Activated CD8-positive, alpha-beta memory T cell treated with anti-CD3 and anti-CD28 coated beads for 24 hours (primary cell): ENCODE data around the gene LLGL2.

Experiments used
- DNase-seq: peaks from one replicate; pipeline ENCODE4 v3.0.0-alpha.2; 2020

LLGL2 gene

GRCh38 chr17:75616521-75617122 is 91.1 kb downstream of the LLGL2 start:
- no peak for DNase-seq

DNA sequence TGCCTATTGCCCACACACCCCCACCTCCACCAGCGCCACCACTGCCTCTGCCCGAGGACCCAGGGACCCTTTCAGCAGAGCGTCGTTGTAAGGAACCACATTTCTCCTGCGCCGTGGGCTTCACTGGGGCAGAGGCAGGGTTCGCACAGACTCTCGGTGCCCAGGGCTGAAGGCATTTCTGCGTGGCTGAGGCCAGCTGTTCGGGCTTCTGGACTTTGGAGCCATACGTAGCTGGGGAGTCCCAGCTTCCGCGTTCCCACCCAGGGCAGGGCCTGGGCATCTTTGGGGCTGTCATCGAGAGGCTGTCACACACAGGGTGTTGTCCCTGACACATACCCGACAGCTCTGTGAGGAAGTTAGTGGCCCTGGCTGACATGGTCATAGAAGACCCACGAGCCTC is 91.7 kb downstream of the LLGL2 start:
- DNase-seq = no peak

DNA sequence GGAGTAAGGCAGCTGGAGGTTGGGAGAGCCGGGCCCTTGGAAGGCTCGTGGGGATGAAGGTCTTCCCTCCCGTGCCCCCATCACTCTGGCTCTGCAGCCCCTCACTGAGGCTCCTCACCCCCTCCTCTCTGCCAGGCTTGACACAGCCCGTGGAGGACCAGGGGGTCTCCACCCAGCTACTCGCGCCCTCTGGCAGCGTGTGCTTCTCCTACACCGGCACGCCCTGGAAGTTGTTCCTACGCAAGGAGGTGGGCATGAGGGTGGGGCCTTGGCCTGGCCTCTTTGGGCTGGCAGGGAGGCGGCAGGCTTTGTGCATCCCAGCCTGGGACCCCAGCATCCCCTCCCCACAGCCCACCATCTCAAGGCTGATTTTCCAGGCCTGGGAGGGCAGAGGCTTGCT is 92.2 kb downstream of the LLGL2 start:
- no peak for DNase-seq

DNA sequence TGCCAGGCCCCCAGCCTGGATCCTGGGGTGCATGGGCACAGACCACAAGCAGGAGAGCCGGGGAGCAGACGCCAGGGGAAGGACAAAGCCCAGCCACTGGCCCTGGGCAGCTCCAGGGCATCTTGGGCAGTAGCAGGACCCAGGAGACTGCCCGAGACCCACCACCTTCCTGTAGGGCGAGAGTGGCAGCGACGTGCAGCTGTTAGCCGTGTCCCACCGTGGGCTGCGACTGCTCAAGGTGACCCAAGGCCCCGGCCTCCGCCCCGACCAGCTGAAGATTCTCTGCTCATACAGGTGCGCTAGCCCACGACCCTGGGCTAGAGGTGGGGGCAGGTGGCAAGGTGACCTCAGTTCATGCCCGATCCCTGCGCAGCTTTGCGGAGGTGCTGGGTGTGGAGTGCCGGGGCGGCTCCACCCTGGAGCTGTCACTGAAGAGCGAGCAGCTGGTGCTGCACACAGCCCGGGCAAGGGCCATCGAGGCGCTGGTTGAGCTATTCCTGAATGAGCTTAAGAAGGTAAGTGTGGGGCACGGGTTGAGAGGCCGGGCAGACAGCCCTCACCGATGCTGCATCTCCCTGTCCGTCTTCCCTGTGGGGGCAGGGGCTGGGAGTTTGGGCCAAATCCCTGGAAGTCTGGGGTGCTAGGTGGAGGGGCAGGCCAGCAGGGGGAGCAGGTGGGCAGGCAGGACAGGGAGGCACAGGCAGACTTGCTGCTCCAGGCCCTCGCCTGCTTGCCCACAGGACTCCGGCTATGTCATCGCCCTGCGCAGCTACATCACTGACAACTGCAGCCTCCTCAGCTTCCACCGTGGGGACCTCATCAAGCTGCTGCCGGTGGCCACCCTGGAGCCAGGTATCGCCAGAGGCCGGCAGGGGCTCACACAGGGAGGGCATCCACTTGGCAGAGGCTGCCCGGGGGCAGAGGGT is 94.3 kb downstream of the LLGL2 start:
- DNase-seq = no peak

DNA sequence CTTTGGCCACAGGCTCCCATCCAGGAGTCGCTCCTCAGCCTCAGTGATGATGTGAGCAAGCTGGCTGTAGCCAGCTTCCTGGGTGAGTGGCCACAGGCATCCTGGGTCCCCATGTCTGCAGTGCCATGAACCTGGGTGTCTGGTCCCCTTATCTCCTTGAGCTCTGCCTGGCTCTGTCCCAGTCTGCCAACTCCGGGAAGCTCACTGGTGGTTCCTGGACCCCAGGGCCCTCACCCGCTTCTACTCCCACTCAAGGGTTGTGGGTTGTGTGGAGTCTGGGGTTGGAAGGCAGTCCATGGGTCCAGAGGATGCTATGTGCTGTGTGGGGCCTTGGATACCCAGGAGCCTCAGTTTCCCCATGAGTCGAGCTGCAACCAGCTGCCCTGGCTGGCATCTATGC is 96.0 kb downstream of the LLGL2 start:
- DNase-seq = no peak

DNA sequence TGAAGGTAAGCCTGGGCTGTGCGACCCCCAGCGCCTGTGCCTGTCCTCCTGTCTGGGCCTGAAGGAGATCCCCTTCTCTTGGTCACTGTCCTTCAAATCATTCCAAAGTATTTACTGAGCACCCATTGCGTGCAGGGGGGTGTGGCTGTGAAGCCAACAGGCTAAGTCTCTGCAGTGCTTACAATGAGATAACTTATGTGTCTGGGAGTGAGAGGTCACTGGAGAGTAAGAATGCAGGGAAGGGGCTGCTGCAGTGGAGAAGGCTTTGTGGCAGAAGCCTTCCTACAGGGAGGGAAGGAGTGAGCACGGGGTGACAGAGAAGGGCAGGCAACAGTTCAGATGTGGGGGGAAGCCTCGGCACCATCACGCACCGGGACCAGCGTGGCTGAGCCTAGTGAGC is 96.6 kb downstream of the LLGL2 start:
- no peak for DNase-seq

DNA sequence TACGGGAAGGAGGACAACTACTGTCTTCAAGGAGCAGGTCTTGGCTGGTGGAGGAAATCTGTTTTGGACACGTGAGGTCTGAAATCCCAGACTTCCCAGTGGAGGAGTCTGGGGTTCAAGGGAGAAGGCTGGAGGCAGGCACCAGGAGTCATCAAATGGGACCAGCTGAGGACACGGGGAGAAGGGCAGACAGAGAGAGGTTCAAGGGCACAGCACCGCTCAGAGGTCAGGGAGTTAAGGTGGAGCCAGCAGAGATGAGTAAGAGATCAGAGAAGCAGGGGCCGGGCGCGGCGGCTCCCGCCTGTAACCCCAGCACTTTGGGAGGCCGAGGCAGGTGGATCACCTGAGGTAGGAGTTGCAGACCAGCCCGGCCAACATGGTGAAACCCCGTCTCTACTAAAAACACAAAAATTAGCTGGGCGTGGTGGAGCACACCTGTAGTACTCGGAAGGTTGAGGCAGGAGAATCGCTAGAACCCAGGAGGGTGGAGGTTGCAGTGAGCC is 97.3 kb downstream of the LLGL2 start:
- DNase-seq = no peak

GRCh38 chr17:75623386-75623785 is 97.9 kb downstream of the LLGL2 start:
- DNase-seq = no peak

DNA sequence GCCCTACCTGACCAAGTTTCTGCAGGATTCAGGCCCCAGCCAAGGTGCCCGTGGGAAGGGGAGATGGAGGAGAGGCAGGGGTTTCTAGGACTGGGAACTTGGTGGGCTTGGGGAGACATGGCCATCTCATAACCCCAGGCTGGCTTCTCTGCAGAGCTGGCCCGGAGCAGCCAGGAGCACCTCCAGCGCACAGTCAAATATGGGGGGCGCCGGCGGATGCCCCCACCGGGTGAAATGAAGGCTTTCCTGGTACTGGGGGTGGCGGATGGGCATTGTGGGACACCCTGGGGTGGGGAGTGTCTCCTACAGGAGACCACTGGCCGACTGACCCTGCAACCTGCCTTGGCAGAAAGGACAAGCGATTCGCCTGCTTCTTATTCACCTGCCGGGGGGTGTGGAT is 98.5 kb downstream of the LLGL2 start:
- no peak for DNase-seq
